Heart left ventricle (tissue), 13 donors: Measurements from ENCODE around the gene DUSP15.

ENCODE experiments used
- POLR2A ChIP-seq, 2 donors: fragments of 450-650 bp; IDR thresholded peaks; one replicate each; pipeline ENCODE4 v1.6.1; 2017; ENCODE audit warnings: antibody characterized with exemption in 2 of 2, mild to moderate bottlenecking in 2 of 2, moderate library complexity in 2 of 2
- TF ChIP-seq, protein P1 (sequence below), 12 donors: fragments of 200-600 bp; sonication (generic) in 4 of 12; IDR thresholded peaks; one replicate each; pipeline versions ENCODE4 v1.5.0 to v1.8.0; 2018 to 2022; ENCODE audit warnings: antibody characterized with exemption in 12 of 12, mild to moderate bottlenecking in 5 of 12
- donor health status: ischemic (EF 13 %, LVEDD 7.1; RV severe dilation, severe dysfunction).
- donor health status: DM: no; HTN: yes; CAD: no.
- donor health status: DM: no; HTN: no; CAD: no.
- donor health status: ischemic (EF 25% LVEDD 6.9; RV normal size, moderate dysfunction).
- donor health status: ischemic (EF 25% LVEDD 5.7; RV mildly dilated, moderate dysfunction).
- donor health status: ischemic (EF 35%, LVEDD 5.7; RV mildly dilated, moderate dysfunction).
- donor health status: nonischemic (EF 11% LVEDD 7.7; RV severe dilation, severe dysfunction).
- donor health status: DM: yes; HTN: yes; CAD: no.
- donor health status: PGD.
- donor health status: ischemic (EF 29% LVEDD 5.4; RV normal size, mild dysfunction).
- donor health status: nonischemic (EF 23%, LVEDD 6.1; RV moderate dilation, normal function).

DNA sequence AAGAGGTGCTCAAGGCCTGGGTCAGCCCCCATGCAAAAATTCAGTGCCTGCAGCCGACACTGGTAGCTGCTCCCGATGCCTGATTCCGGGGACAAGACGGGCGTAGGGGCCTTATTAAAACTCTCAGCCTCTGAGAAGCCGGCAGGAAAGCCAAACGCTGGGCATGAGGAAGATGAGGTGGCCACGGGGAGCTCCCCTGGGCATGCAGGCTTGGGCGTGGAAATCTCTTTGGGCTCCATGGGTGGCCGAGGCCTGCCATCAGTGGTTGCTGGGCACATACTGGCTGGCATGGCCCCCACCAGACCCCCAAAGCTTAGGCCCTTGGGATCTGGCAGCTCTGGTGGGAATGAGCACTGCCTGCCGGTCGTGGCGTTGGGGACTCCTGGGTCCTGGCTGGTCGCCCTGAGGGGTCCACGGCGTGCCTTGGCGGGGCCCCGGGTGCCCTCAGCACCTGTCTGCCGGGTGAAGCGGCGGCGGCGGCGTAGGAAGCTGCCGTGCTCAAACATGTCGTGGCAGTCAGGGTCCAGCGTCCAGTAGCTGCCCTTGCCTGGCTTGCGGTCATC lies 25.5 kb downstream of the DUSP15 start:
- no peak for TF ChIP-seq POLR2A (IDR thresholded peaks at IDR 0.05)
- TF ChIP-seq, protein P1, sequence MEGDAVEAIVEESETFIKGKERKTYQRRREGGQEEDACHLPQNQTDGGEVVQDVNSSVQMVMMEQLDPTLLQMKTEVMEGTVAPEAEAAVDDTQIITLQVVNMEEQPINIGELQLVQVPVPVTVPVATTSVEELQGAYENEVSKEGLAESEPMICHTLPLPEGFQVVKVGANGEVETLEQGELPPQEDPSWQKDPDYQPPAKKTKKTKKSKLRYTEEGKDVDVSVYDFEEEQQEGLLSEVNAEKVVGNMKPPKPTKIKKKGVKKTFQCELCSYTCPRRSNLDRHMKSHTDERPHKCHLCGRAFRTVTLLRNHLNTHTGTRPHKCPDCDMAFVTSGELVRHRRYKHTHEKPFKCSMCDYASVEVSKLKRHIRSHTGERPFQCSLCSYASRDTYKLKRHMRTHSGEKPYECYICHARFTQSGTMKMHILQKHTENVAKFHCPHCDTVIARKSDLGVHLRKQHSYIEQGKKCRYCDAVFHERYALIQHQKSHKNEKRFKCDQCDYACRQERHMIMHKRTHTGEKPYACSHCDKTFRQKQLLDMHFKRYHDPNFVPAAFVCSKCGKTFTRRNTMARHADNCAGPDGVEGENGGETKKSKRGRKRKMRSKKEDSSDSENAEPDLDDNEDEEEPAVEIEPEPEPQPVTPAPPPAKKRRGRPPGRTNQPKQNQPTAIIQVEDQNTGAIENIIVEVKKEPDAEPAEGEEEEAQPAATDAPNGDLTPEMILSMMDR (IDR thresholded peaks at IDR 0.05) = no peak
